HCT116 (cell line): Measurements from ENCODE around the gene ESPNL. TPM values are rescaled to one million over a fixed set of nuclear protein-coding genes. Genes with fewer than 3 reads are reported as not detected.

Experiments
- ATAC-seq: fragments of 200-7000 bp; cut with Tn5 transposase; 2 replicates; pipeline ENCODE4 v1.9.1; 2020; ENCODE audit warnings: mild to moderate bottlenecking, moderate library complexity
- BruUV-seq: library from RNA; stranded (reverse); fragments of 400-500 nt; replicated peaks from 2 replicates; lab custom pipeline; 2021; lab: Mats Ljungman, UMichigan
- CTCF ChIA-PET: fragments of 300-600 bp; sonication (Branson Sonifier 250); formaldehyde crosslinking; loops from one replicate; lab custom pipeline; 2021; ENCODE audit warnings: antibody characterized with exemption; lab: Charles Lee
- POLR2A ChIA-PET: fragments of 300-600, 350-600 bp; sonication (Branson Sonifier 250); formaldehyde crosslinking; loops from one replicate; lab custom pipeline; 2021; ENCODE audit warnings: antibody characterized with exemption; lab: Charles Lee
- RAD21 ChIA-PET, 2 experiments: fragments of 300-600 bp; sonication (Branson Sonifier 250); formaldehyde crosslinking; loops; one replicate each; lab custom pipeline; 2023; ENCODE audit warnings: low total read pairs in 2 of 2; ENCODE audit not compliant: uncharacterized antibody in 2 of 2, unreplicated experiment in 2 of 2, low non-redundant PET in 1 of 2; lab: Charles Lee
- DNase-seq: peaks from one replicate; pipeline ENCODE4 v3.0.0-alpha.2; 2010; ENCODE audit warnings: low read depth, low spot score
- H2AFZ ChIP-seq: fragments of 200-600 bp; shearing (Covaris generic), sonication (generic); 2 replicates; pipeline ENCODE4 v1.6.1; 2017; ENCODE audit warnings: low read depth, mixed run types, mixed read lengths, antibody characterized with exemption, low read length; ENCODE audit not compliant: poor library complexity, severe bottlenecking
- H3K27ac ChIP-seq: 2 replicates; pipeline ENCODE4 v1.5.1; 2012; ENCODE audit warnings: low read depth, low read length
- H3K27me3 ChIP-seq: fragments of 200-600 bp; sonication (generic); 2 replicates; pipeline ENCODE4 v1.6.1; 2016; ENCODE audit warnings: mixed run types, low read length, mixed read lengths; ENCODE audit not compliant: insufficient read depth
- H3K36me3 ChIP-seq, 2 experiments: fragments of 200-500 bp in 1 of 2; fragments of 200-600 bp in 1 of 2; sonication (Bioruptor generic) in 1 of 2; sonication (generic) in 1 of 2; 2 replicates each; pipeline versions ENCODE4 v1.5.1 to v1.6.1; 2014 to 2016; ENCODE audit warnings: low read length in 2 of 2, inconsistent platforms in 1 of 2, mixed read lengths in 1 of 2, mixed run types in 1 of 2; ENCODE audit not compliant: insufficient read depth in 2 of 2, control insufficient read depth in 1 of 2
- H3K4me1 ChIP-seq, 2 experiments: fragments of 200-600 bp in 1 of 2; sonication (generic) in 1 of 2; 2 replicates each; pipeline versions ENCODE4 v1.5.1 to v1.6.1; 2012 to 2017; ENCODE audit warnings: low read length in 2 of 2, inconsistent platforms in 1 of 2, mild to moderate bottlenecking in 1 of 2, mixed read lengths in 1 of 2, mixed run types in 1 of 2, moderate library complexity in 1 of 2; ENCODE audit not compliant: insufficient read depth in 2 of 2, control insufficient read depth in 1 of 2
- H3K4me2 ChIP-seq: fragments of 200-600 bp; sonication (generic); 2 replicates; pipeline ENCODE4 v1.6.1; 2017; ENCODE audit warnings: mixed run types, low read length, mixed read lengths
- H3K4me3 ChIP-seq, 2 experiments: fragments of 200-600 bp in 1 of 2; sonication (generic) in 1 of 2; replicated peaks in 1 of 2; 2 replicates each; pipeline ENCODE4 v1.5.1; 2011 to 2016; ENCODE audit warnings: low read length in 2 of 2, control low read depth in 1 of 2, low read depth in 1 of 2, mild to moderate bottlenecking in 1 of 2, mixed read lengths in 1 of 2, mixed run types in 1 of 2
- H3K79me2 ChIP-seq: fragments of 200-600 bp; sonication (generic); 2 replicates; pipeline ENCODE4 v1.6.1; 2017; ENCODE audit warnings: mild to moderate bottlenecking, mixed run types, low read length, moderate library complexity, mixed read lengths; ENCODE audit not compliant: insufficient read depth
- H3K9ac ChIP-seq: fragments of 200-600 bp; sonication (generic); 2 replicates; pipeline ENCODE4 v1.6.1; 2016; ENCODE audit warnings: low read length, mixed read lengths
- H3K9me2 ChIP-seq: fragments of 200-600 bp; sonication (generic), shearing (Covaris generic); 2 replicates; pipeline ENCODE4 v1.6.1; 2017; ENCODE audit warnings: mixed run types, mild to moderate bottlenecking, moderate library complexity; ENCODE audit not compliant: insufficient read depth
- H3K9me3 ChIP-seq, 2 experiments: fragments of 200-500 bp in 1 of 2; fragments of 200-600 bp in 1 of 2; sonication (Bioruptor generic) in 1 of 2; sonication (generic) in 1 of 2; 2 replicates each; pipeline ENCODE4 v1.6.1; 2014 to 2017; ENCODE audit warnings: low read length in 2 of 2, mixed read lengths in 2 of 2, inconsistent platforms in 1 of 2, low read depth in 1 of 2, mild to moderate bottlenecking in 1 of 2, mixed run types in 1 of 2, moderate library complexity in 1 of 2; ENCODE audit not compliant: control insufficient read depth in 1 of 2, insufficient read depth in 1 of 2
- H4K20me1 ChIP-seq: fragments of 200-600 bp; sonication (generic), shearing (Covaris generic); 2 replicates; pipeline ENCODE4 v1.6.1; 2017; ENCODE audit warnings: mixed run types, mild to moderate bottlenecking, moderate library complexity; ENCODE audit not compliant: insufficient read depth
- CBX3 ChIP-seq: IDR thresholded peaks from 2 replicates; pipeline ENCODE4 v1.6.1; 2012; ENCODE audit warnings: low read depth
- CTCF ChIP-seq, 3 experiments: fragments of 200-600 bp in 1 of 3; sonication (generic) in 1 of 3; IDR thresholded peaks in 2 of 3; conservative IDR thresholded peaks in 1 of 3; 2 replicates each; pipeline ENCODE4 v1.5.1; 2012 to 2017; ENCODE audit warnings: low read depth in 2 of 3, low read length in 2 of 3, antibody characterized with exemption in 1 of 3, borderline replicate concordance in 1 of 3, control low read depth in 1 of 3, mild to moderate bottlenecking in 1 of 3, mixed read lengths in 1 of 3, mixed run types in 1 of 3, moderate library complexity in 1 of 3; ENCODE audit not compliant: insufficient read depth in 1 of 3
- POLR2A ChIP-seq: IDR thresholded peaks from 2 replicates; pipeline ENCODE4 v1.7.0; 2011; ENCODE audit warnings: borderline replicate concordance; ENCODE audit not compliant: insufficient read depth, insufficient read length; ENCODE audit errors: extremely low read depth
- REST ChIP-seq: IDR thresholded peaks from 2 replicates; pipeline ENCODE4 v1.6.1; 2012; ENCODE audit warnings: low read depth
- SIN3A ChIP-seq: IDR thresholded peaks from 2 replicates; pipeline ENCODE4 v1.6.1; 2012; ENCODE audit warnings: low read depth
- ZFX ChIP-seq: fragments of 450-650 bp; IDR thresholded peaks from 2 replicates; pipeline ENCODE4 v1.6.1; 2017
- ZNF274 ChIP-seq: fragments of 200-500 bp; sonication (Bioruptor generic); IDR thresholded peaks from 2 replicates; pipeline ENCODE4 v1.6.1; 2014; ENCODE audit warnings: mild to moderate bottlenecking, low read depth, low read length, inconsistent platforms
- intact Hi-C: fragments of 100-400 bp; cut with micrococcal nuclease; formaldehyde crosslinking; loops from 2 replicates; pipeline ENCODE4 v1.10.0; 2022
- total RNA-seq: library from RNA; stranded (reverse); gene quantifications from one replicate; pipeline ENCODE4 v1.2.1, GENCODE V29; 2021; ENCODE audit not compliant: unreplicated experiment

The ESPNL gene
- total RNA-seq, 1 experiment from 2014 or later = 0.22 TPM

DNA sequence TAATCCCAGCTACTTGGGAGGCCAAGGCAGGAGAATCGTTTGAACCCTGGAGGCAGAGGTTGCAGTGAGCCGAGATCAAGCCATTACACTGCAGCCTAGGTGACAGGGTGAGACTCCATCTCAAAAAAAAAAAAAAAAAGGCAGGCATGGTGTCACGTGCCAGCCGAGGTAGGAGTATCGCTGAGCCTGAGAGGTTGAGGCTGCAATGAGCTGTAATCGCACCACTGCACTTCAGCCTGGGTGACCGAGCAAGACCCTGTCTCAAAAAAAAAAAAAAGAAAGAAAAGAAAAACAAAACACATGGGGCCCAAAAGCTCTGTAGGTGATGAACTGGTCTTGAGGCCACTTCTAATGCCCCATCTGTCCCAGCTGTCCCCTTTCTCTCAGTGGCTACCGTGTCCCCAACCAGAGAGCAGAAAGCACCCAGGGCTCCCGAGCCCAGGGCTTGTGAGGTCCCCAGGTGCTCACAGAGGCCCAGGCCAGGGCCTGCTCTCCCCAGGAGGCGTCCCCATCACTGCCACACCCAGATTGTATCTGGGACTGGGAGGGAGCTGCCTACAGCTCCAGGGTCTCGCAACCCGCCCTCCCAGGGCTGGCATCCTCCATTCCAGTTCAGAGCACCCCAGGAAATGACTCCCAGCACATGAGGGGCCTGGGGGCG, 46.9 kb downstream of the ESPNL start:
- H3K27me3 ChIP-seq = no peaks in the 10 kb centered on the region
- no peaks in the 10 kb centered on the region for H3K36me3 ChIP-seq
- BruUV-seq = no TSS peak
- DNase-seq (no peak), ATAC-seq (no peak)
- H3K9me2 ChIP-seq = no peaks in the 10 kb centered on the region
- no peak for TF ChIP-seq CTCF (IDR thresholded peaks at IDR 0.05 in 2 of 3, conservative IDR thresholded peaks at IDR 0.05 in 1 of 3; ENCODE audit: borderline replicate concordance in 1 of 3, insufficient read depth in 1 of 3, low read depth in 2 of 3, low read length in 2 of 3)
- TF ChIP-seq POLR2A = no peak
- TF ChIP-seq SIN3A = no peak
- TF ChIP-seq ZFX = no peak
- TF ChIP-seq CBX3 = no peak
- no peak for TF ChIP-seq REST
- no peak for TF ChIP-seq ZNF274
- H3K9me3 ChIP-seq = no peaks in the 10 kb centered on the region
- no peaks in the 10 kb centered on the region for H3K79me2 ChIP-seq
- no peak overlapping the region for H2AFZ ChIP-seq
- H4K20me1 ChIP-seq = no peaks in the 10 kb centered on the region
- H3K4me2 ChIP-seq = no peak overlapping the region
- peaks cover 25 to 50% of the 10 kb centered on the region in 2 experiments for H3K4me1 ChIP-seq
- POLR2A ChIA-PET = no interaction called here
- intact Hi-C loops = no loop called here
- CTCF ChIA-PET = no interaction called here
- RAD21 ChIA-PET = no interaction called here
- no peak overlapping the region for H3K4me3 ChIP-seq
- H3K9ac ChIP-seq = no peak overlapping the region
- no peak overlapping the region for H3K27ac ChIP-seq
